ENCODE results near the gene SPI1.

The SPI1 gene

DNA sequence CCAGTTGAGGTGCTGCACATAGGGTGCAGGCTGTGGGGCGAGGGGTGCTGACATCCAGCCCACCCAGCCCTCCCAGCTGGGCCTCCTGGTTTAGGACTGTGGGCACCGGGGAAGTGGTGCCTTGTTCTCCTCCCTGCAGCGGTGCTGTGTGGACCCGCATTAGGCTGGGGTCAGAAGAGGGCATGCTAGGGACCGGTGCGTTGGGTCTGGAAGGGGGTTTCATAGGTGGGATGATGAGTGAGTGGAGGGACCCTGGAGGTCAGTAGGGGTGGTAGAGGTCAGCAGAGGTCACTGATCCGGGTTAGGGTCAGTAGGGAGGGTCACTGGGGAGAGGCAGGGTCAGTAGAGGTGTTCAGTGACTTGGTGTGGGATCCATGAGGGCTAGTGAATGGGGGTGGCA is 19.2 kb downstream of the SPI1 start:
- Histone ChIP-seq H3K9me3 (ENCODE audit: control insufficient read depth, insufficient read depth, low read length) (peaks cover 8% of the 10 kb centered on the region; the same call in 1 of the 2 replicates), H3K27me3 (ENCODE audit: control insufficient read depth, low read length) (no peaks in the 10 kb centered on the region), H3F3A (ENCODE audit: control insufficient read depth, insufficient read depth) (peaks cover 4% of the 10 kb centered on the region; the same call in 1 of the 2 replicates), H3K4me3 (ENCODE audit: low read length) (no peak overlapping the region), H3K4me1 (ENCODE audit: control insufficient read depth, low read length) (no peaks in the 10 kb centered on the region), H3K9me2 (replicated peaks; ENCODE audit: control insufficient read depth, low read length) (no peaks in the 10 kb centered on the region), H3K36me3 (ENCODE audit: control insufficient read depth, low read length) (peaks cover 32% of the 10 kb centered on the region), H4K20me1 (ENCODE audit: control insufficient read depth, insufficient read depth, low read depth, low read length) (no peaks in the 10 kb centered on the region), H3K27ac (ENCODE audit: low read depth, low read length) (no peak overlapping the region), H3K4me2 (ENCODE audit: low read length) (no peak overlapping the region), H3K79me2 (ENCODE audit: control insufficient read depth, low read length) (peaks cover 21% of the 10 kb centered on the region)
- no peak for TF ChIP-seq EZH2phosphoT487 (IDR thresholded peaks at IDR 0.05; ENCODE audit: borderline replicate concordance, low read length)
- TF ChIP-seq, protein P1, sequence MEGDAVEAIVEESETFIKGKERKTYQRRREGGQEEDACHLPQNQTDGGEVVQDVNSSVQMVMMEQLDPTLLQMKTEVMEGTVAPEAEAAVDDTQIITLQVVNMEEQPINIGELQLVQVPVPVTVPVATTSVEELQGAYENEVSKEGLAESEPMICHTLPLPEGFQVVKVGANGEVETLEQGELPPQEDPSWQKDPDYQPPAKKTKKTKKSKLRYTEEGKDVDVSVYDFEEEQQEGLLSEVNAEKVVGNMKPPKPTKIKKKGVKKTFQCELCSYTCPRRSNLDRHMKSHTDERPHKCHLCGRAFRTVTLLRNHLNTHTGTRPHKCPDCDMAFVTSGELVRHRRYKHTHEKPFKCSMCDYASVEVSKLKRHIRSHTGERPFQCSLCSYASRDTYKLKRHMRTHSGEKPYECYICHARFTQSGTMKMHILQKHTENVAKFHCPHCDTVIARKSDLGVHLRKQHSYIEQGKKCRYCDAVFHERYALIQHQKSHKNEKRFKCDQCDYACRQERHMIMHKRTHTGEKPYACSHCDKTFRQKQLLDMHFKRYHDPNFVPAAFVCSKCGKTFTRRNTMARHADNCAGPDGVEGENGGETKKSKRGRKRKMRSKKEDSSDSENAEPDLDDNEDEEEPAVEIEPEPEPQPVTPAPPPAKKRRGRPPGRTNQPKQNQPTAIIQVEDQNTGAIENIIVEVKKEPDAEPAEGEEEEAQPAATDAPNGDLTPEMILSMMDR (IDR thresholded peaks at IDR 0.05; ENCODE audit: low read depth, low read length, poor library complexity, severe bottlenecking): no peak

GRCh38 chr11:47358731-47359051 is 19.7 kb downstream of the SPI1 start:
- no peak overlapping the region for H3K27ac ChIP-seq (ENCODE audit: low read depth, low read length)
- peaks cover 19% of the 10 kb centered on the region for H3K79me2 ChIP-seq (ENCODE audit: control insufficient read depth, low read length)
- H3K9me2 ChIP-seq (replicated peaks; ENCODE audit: control insufficient read depth, low read length): no peaks in the 10 kb centered on the region
- H3K4me1 ChIP-seq (ENCODE audit: control insufficient read depth, low read length): no peaks in the 10 kb centered on the region; the same call in 1 of the 2 replicates
- no peak for TF ChIP-seq EZH2phosphoT487 (IDR thresholded peaks at IDR 0.05; ENCODE audit: borderline replicate concordance, low read length)
- TF ChIP-seq, protein P1 (IDR thresholded peaks at IDR 0.05; ENCODE audit: low read depth, low read length, poor library complexity, severe bottlenecking): no peak
- no peaks in the 10 kb centered on the region for H4K20me1 ChIP-seq (ENCODE audit: control insufficient read depth, insufficient read depth, low read depth, low read length)
- H3F3A ChIP-seq (ENCODE audit: control insufficient read depth, insufficient read depth): peaks cover 8% of the 10 kb centered on the region; the same call in 1 of the 2 replicates
- H3K36me3 ChIP-seq (ENCODE audit: control insufficient read depth, low read length): peaks cover 32% of the 10 kb centered on the region
- H3K27me3 ChIP-seq (ENCODE audit: control insufficient read depth, low read length): no peaks in the 10 kb centered on the region
- no peak overlapping the region for H3K4me2 ChIP-seq (ENCODE audit: low read length)
- H3K4me3 ChIP-seq (ENCODE audit: low read length): no peak overlapping the region
- peaks cover 8% of the 10 kb centered on the region; the same call in 1 of the 2 replicates for H3K9me3 ChIP-seq (ENCODE audit: control insufficient read depth, insufficient read depth, low read length)

DNA sequence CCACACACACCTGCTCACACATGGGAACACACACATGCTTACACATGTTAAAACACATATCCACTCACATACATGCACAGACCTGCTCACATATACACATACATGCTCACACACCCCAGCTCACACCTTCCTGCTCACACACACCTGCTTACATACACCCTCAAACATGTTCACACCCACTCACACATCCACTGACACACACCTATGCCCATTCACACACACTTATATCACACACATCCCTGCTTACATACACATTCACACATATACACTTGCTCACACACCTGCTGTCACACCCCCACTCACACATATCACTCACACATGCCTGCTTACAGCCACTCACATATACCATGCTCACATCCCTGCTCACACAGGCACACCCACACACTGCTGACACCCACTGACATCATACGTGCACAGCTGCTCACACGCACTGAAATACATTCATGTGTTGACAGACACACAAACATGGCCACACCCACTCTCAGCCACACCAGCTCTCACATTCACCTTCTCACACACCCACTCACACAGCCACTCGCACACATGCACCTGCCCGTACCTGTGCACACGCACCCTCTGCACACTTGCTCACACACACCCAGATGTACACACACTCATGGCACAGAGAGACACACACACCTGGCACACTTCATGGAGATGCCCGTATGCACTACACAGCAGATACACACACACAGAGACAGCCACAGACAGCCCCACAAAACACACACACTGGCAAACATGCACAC is 20.2 kb downstream of the SPI1 start:
- H3K9me3 ChIP-seq (ENCODE audit: control insufficient read depth, insufficient read depth, low read length): peaks cover 8% of the 10 kb centered on the region; the same call in 1 of the 2 replicates
- H3K4me2 ChIP-seq (ENCODE audit: low read length): no peak overlapping the region
- H3K27ac ChIP-seq (ENCODE audit: low read depth, low read length): no peak overlapping the region

More for the DNA sequence above, 20.2 kb downstream of the SPI1 start:
- no peaks in the 10 kb centered on the region; the same call in 1 of the 2 replicates for H3K4me1 ChIP-seq (ENCODE audit: control insufficient read depth, low read length)
- H3K27me3 ChIP-seq (ENCODE audit: control insufficient read depth, low read length): no peaks in the 10 kb centered on the region
- peaks cover 8% of the 10 kb centered on the region; the same call in 1 of the 2 replicates for H3F3A ChIP-seq (ENCODE audit: control insufficient read depth, insufficient read depth)
- H3K4me3 ChIP-seq (ENCODE audit: low read length): no peak overlapping the region
- H3K79me2 ChIP-seq (ENCODE audit: control insufficient read depth, low read length): peaks cover 18% of the 10 kb centered on the region
- peaks cover 32% of the 10 kb centered on the region for H3K36me3 ChIP-seq (ENCODE audit: control insufficient read depth, low read length)
- TF ChIP-seq, protein P1 (IDR thresholded peaks at IDR 0.05; ENCODE audit: low read depth, low read length, poor library complexity, severe bottlenecking): no peak
- TF ChIP-seq EZH2phosphoT487 (IDR thresholded peaks at IDR 0.05; ENCODE audit: borderline replicate concordance, low read length): no peak
- H4K20me1 ChIP-seq (ENCODE audit: control insufficient read depth, insufficient read depth, low read depth, low read length): no peaks in the 10 kb centered on the region
- H3K9me2 ChIP-seq (replicated peaks; ENCODE audit: control insufficient read depth, low read length): no peaks in the 10 kb centered on the region

Measured in DOHH2 (cell line).